Skin epidermis (tissue), 12 donors: ENCODE data around the gene TEDC1.
A peak's percentile ranks its signal among the peaks of the same experiment; 100 is the strongest.

Experiments used
- H3K27ac ChIP-seq, 21 experiments: fragments of 200-600 bp; sonication (generic) in 11 of 21; one replicate each; pipeline ENCODE4 v1.5.0; 2020; ENCODE audit warnings: mild to moderate bottlenecking in 3 of 21, inconsistent platforms in 2 of 21, moderate library complexity in 2 of 21
- H3K4me3 ChIP-seq, 7 experiments: fragments of 200-600 bp; sonication (generic) in 2 of 7; one replicate each; pipeline ENCODE4 v1.5.0; 2020; ENCODE audit warnings: inconsistent platforms in 2 of 7, mild to moderate bottlenecking in 2 of 7, moderate library complexity in 1 of 7

The TEDC1 gene

DNA sequence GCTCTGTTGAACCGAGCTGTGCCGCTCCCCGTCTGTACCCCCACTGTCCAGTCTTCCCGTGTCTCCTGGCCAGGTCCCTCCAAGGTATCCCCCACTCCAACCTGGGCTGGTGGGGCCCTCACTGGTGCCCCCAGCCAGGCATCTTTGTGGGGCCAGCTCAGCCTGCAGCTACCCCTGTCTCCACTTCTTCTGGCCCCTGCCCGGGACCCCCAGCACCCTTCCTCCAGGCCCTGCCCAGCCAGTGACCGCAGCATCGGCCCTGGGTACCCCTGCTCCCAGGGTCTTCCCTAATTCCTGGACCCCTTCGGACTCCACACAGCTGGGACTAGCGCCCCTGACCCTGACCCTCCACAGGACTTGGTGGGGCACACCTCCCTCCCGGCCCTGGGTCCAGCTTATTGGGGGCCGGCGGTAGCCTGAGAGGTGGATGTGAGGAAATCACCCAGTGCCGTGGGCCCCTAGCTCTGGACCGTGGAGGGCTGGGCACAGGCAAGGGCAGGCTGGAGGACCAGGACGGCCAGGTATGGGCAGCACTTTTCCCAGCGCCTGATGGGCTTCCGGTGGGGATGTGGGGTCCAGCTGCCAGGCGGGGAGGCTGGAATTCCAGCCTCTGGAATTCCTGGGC is 8.4 kb upstream of the TEDC1 start:
- Histone ChIP-seq H3K4me3 (no peak overlapping the region), H3K27ac (peak overlapping the region; percentile 51 to 99 (median 95))

DNA sequence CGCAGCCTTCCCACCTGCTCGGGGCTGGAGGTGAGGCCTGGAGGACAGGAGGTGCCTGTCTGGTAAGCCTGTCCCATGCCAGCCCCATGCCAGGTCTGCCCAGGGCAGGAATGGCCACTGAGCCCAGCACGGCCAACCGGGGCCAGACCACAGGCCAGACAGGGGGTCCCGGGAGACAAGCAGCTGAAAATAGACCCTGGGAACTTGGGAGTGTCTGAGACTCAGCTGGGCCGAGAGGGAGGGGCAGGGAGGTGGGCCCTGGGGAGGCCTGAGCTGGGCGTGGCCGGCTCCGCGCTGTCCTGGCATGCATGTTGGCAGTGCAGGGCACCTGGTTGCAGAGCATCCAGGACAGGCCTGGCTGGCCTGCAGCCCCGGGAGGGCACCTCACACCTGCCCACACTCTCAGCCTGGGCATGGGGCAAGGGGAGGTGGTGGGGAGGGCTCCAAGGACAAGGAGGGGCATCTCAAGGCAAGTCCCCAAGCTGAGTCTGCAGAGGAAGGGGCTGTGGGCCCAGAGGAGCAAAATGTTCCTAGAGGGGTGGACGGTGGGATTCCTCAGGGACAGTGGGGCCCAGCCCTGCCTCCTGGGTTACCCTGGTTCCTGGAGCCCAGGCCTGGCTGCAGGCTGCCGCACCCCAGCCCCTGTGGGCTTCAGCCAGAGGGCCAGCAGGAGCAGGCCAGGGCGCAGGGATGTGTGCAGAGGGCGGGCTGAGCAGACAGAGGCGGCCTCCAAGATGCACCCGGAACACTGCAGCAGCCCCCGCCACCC is 7.6 kb upstream of the TEDC1 start:
- no peak overlapping the region for H3K4me3 ChIP-seq

DNA sequence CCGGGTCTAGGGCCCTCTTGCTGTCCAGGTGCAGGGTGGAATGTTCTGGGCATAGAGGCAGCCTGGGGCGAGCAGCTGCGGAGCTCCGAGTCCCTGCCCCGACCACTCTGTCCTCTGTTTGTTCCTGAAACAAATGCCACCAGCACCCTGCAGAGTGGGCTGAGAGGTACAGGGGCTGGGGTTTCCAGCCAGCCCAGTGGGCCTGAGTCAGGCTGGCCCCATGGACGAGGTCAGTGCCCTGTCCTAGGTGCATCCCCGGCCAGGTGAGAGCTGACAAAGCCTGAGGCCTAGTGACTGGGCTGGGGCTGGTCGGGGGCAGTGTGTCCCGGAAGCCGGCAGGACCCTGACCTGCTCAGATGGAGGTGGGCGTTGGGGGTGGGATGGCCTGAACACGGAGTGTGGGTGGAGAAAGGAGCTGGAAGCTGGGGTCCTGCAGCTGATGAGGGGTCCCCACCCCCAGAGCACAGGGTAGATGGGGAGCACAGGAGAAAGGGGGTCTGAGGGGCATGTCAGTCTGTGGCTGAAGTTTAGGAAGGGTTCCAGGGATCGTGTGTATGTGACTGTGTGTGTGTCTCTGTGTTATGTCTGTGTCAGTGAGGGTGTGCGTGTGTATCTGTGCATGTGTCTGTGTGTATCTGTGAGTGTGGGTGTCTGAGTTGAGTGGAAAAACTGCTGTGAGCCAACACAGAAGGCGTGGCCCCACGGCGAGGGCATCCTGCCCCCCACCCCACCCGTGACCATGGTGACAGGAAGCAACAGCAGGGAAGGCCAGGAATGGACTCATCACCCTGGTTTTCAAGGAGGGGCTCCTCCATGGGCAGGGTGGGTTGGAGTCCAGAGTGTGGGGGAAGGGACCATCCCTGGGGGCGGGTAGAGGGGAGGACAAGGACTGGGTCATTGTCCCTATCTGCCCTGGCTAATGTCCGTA is 6.7 kb upstream of the TEDC1 start:
- Histone ChIP-seq H3K4me3 (no peak overlapping the region), H3K27ac (peak overlapping the region in 18 of 21 experiments; percentile 7 to 99 (median 96))

More for the DNA sequence above, 7.6 kb upstream of the TEDC1 start:
- peak overlapping the region in 19 of 21 experiments; percentile 18 to 99 (median 95) for H3K27ac ChIP-seq

DNA sequence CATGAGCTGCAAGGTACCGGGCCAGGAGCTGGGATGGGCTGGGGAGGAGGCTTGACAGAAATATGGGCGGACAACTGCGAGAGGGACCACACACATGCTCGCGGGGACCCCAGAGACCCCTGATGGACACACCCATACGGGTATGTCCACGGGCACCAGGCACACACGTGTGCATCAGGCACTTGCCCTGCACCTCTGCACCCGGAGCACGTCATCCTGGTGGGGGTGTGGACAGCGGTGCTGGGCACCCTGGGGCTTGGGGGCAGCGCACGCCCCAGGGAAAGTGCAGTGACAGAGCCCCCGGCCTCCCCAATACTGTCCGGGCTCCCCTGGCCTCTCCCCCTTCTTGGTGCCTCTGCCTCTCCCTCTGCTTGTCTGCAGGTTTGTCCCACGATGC is 6.1 kb upstream of the TEDC1 start:
- H3K4me3 ChIP-seq: no peak overlapping the region
- H3K27ac ChIP-seq: peak overlapping the region in 15 of 21 experiments; percentile 14 to 99 (median 96)

DNA sequence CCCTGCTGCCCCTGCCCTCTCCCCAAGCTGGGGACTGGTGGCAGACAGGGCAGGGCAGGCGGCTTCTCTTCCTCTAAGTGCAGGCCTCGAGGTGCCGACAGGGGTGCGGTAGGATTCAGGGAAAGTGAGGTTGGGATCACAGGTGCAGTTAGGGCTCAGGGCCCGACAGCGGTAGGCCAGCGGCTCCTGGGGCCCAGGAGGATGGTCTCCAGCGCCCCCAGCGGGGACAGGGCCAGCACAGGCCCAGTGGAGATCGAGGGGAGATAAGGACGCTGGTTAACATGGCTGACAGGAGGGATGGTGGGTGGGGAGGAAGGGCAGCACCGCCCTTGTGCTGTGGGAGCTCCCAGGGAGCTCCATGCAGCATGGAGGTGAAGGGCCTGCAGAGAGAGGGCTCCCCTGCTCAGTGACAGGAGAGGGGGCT is 5.3 kb upstream of the TEDC1 start:
- peak overlapping the region in 2 of 7 experiments; percentile 76 to 88 for H3K4me3 ChIP-seq
- peak overlapping the region in 20 of 21 experiments; percentile 8 to 99 (median 94) for H3K27ac ChIP-seq

DNA sequence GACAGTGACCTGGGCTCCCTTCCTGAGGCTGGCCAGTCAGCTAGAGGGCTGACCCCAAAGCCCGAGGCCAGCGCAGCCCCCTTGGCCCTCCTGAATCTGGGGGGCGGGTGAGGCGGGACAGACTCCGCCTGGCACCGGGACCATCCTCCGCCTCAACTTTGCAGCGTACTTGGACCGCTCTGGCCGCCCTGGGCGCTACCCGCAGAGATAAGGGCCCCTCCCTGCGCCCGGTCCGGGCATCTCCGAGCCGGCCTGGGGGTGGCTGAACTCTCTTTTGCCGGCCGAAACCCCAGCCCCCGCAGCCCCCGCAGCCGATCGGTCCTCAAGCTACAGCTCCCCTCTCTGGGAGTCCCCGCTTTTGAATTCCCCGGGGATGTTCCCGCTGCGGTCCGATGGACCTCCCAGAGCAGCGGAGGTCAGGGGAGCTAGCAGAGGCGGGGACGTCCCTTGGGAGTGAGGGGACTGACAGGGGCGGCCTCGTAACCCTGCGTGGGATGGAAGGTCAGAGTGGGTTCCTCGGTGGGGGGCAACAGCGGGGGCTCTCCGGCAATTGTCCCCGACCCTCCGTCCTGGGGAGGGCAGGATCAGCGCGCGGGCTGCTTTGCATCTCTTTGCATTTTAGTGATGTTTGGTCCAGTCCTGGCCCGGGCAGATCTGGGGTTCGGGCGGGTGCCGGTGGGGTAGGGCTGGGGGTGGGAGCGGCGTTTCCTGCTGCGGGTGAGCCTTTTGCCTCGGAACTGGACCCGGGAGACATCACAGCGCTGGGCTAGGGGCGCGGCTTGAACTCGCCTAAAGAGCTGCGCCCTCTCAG is 4.7 kb upstream of the TEDC1 start, which contains the start of gene CRIP1:
Gene CRIP1 (plus strand): TSS at position 724 of the 811 bp plus-strand sequence. CDS start 374 bp downstream, outside the sequence.
- peak within 1 kb of the TSS; percentile 37 to 88 (median 65) for H3K4me3 ChIP-seq

DNA sequence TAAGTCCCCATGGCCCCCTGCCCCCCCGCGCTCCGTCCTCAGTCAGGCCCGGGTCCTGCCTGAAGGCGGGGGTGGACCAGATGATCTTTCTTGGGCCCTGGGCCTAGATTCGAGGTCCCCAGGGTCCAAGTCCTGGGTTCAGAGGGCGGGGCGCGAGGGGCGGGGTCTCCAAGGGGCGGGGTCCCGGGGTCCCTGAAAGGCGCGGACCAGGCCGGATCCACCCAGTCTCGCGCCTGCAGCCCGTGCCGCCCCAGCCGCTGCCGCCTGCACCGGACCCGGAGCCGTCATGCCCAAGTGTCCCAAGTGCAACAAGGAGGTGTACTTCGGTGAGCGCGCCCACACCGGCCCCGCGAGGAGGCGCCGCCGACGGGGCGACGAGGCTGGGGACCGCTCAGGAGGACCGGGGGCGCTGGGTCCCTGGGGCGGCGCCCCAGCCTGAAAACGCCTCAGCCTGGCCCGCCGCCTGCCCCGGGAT is 4.0 kb upstream of the TEDC1 start:
- Histone ChIP-seq H3K27ac (peak overlapping the region; percentile 52 to 99 (median 93)), H3K4me3 (peak overlapping the region; percentile 37 to 88 (median 65))

More for the DNA sequence above, 4.7 kb upstream of the TEDC1 start, which contains the start of gene CRIP1:
- H3K27ac ChIP-seq: peak within 1 kb of the TSS; percentile 52 to 99 (median 93)

DNA sequence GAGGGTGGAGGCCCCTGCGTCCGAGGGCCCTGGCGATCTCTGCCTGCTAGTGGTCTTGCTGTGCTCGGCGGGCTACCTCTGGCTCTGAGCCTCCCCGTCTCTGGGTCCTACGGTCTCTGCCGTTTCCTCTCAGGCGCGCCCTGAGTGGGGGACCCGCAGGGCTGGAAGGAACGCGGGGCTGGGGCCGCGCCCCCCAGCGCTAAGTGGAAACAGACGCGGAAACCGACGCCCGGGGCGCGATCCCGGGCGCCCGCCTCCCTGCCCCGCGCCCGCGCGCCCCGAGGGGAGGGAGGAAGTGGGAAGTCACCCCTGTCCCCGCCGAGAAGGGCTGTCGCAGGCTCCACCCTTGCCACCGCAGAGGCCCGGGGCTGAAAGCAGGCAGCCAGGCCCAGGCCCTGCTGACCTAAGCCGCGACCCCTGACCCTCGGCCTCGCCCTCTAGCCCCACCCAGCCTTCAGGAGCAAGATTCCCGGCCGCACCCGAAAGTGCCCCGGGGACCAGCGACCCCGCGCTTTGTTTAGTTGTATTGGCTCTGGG is 3.5 kb upstream of the TEDC1 start:
- peak overlapping the region; percentile 52 to 99 (median 93) for H3K27ac ChIP-seq
- H3K4me3 ChIP-seq: peak overlapping the region; percentile 37 to 88 (median 65)

DNA sequence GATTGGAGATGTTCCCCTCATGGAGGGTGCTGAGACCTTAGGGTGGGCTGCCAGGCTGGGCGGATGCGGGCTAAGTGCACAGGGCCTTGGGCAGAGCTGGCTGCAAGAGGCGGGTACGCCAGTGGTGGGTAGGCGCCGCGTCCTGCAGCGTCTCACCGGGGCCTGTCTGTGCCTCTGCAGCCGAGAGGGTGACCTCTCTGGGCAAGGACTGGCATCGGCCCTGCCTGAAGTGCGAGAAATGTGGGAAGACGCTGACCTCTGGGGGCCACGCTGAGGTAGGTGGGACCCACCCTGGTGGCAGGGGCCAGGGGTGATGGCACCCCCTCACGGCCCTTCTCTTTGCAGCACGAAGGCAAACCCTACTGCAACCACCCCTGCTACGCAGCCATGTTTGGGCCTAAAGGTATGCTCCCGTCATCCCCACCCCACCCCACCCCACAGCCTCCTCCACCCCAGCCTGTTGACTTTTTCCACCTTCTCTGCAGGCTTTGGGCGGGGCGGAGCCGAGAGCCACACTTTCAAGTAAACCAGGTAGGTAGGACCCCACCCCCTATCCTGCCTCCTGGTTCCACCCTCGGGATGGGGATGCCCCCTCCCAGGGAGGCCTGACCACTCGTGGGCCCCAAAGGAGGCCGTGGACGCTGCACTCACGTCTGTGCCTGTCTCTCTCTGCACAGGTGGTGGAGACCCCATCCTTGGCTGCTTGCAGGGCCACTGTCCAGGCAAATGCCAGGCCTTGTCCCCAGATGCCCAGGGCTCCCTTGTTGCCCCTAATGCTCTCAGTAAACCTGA is 2.9 kb upstream of the TEDC1 start:
- H3K4me3 ChIP-seq: peak overlapping the region; percentile 37 to 88 (median 65)
- peak overlapping the region; percentile 52 to 99 (median 93) for H3K27ac ChIP-seq

DNA sequence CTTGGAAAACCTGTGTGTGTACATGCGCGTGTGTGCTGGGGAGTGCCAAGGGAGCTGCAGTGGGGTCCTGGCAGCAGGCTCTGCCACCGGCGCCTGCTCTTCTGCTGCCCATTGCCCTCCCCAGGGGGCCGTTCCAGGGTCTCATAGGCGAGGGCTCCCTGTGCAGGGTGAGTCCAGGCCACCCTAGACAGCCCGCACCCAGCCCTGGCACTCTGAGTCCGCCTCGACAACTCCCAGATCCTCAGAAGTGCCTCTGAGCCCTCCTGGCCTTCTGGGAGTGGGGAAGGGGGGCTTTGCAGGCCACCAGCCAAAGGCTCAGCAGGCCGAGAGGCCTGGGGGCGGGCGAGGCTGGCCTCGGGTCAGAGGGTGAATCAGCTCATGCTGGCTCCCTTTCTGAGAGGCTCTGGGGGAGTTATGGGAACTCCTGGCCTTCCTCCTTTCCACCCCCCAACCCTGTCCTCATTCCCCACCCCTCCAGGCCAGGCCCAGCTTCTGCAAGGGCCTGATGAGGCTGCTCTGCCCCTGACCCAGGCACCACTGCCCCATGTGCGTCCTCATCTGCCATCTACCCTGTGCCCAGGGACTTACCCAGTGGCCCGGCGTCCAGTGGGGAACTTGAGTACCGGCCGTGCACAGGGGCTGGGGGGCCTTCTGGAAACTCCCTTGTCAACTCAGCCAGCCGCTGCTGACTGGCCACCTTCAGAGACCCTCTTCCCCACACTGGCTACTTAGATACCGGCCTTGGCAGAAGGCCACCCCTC is 2.1 kb upstream of the TEDC1 start:
- Histone ChIP-seq H3K4me3 (peak overlapping the region; percentile 37 to 88 (median 65)), H3K27ac (peak overlapping the region in 20 of 21 experiments; percentile 52 to 99 (median 94))

DNA sequence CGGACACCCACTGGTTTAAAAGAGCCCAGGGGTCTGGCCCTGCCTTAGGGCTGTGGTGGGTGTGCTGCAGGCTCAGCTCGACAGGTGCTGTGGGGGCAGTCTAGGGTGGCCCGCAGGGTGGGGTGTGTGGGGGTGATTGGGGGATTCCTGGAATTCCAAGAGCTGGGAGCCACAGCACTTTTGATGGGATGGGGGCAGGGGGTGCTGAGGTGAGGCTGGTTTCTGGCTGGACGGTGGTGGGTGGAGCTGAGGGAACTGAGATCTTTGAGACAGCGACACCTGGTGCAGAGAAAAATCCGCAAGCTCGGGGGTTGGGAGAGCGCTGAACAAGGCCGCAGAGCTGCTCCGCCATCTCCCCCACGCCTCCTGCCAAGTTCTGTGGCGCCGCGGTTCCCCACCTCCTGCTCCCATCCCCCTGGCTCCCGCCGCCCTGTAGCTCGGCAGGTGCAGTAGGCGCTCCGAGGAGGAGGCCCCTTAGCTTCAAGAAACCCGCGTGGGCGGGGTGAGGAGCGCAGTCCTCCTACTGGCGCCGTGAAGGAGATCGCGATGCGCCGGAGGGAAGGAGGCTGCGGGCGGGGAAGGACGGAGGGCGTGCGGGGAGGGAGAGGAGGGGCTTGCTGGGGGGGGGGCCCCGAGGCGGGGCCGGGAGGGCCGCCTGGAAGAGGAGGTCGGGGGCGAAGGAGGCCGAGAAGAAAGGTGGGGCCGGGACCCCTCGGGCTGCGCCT is 1.3 kb upstream of the TEDC1 start:
- H3K27ac ChIP-seq: peak overlapping the region; percentile 77 to 99 (median 93)
- peak overlapping the region; percentile 56 to 88 (median 65) for H3K4me3 ChIP-seq

DNA sequence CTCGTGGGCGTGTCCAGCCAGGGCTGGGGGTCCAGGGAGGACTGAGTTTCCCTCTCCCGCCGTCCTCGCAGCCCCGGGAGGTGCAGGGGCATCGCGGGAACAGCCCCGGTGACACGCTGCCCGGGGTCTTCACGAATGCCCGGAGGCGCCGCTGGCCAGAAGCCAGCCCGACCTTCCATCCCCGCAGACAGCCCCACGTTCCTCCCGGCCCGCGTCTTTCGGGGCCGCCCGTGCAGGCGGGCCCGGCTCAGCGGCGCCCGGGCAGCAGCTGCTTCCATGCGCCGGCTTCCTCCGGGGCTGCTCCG is 827 bp upstream of the TEDC1 start:
- peak overlapping the region; percentile 56 to 88 (median 65) for H3K4me3 ChIP-seq
- peak overlapping the region; percentile 77 to 99 (median 93) for H3K27ac ChIP-seq

DNA sequence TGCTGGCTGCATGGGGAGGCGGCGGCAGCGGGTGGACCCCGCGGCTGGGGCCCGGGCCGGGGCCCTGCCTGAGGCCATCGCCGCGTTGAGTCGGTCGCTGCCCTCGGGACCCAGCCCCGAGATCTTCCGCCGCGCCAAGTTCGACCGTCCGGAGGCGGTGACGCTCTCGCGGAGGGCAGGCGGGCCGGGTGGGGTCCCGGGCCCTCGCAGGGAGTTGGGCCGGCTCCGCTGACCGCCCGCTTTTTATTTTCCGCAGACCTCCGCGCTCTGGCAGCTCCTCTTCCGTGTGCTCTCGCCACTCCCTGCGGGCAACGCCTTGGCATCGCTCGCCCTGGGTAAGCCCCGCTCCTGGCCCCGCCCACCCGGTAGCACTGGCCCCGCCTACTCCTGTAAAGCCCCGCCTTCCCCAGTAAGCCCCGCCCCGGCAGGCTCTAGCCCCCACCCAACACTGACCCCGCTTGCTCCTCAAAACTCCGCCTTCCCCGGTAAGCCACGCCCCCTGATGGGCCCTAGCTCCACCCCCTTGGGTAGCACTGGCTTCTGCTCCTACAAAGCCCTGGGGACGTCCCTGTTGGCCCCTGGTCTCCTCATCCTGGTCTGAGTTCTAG is 424 bp downstream of the TEDC1 start:
- Histone ChIP-seq H3K4me3 (peak overlapping the region; percentile 47 to 89 (median 76)), H3K27ac (peak overlapping the region; percentile 55 to 99 (median 86))

DNA sequence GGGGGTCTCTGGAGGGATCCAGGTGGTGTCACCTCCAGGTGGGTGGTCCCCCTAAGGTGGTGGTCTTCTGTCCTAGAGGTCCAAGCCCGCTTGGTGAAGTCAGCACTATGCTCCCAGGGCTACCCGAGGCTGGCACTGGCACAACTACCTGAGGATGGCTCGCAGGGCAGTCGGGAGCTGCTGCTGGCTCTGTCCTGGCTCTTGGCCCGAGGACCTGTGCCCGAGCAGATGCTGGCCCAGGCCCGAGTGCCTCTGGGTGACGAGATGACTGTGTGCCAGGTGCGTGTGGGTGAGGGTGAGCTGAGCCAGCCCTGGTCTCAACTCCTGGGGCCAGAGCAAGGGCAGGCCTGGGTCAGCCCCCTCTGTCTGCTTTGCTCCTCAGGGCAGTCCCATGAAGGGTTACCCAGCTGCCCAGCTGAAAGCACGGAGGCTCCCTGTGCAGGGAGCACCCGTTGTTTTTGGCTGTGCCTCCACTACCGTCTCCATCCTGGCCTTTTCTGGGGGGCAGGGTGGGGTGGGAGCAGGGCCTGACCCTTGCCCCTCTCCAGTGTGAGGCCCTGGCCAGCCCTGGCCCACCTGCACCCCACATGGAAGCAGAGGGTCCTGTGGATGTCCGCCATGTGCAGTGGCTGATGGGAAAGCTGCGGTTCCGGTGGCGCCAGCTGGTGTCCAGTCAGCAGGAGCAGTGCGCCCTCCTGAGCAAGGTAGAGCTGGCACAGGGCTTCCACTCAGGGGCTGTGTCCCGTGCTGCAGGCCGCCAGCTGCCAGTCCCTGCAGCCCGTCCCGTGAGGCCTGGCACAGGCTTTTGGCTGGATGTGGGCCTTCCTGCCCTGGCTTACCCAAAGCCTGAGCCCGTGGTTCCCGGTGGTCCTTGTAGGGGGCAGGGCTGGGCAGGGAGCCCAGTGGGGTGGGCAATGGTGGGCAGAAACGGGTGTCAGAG is 1.3 kb downstream of the TEDC1 start:
- Histone ChIP-seq H3K27ac (peak overlapping the region in 1 of 21 experiments; percentile 91), H3K4me3 (peak overlapping the region in 3 of 7 experiments; percentile 47 to 76 (median 75))
